HG02885 (cell line): Measurements from ENCODE around the gene MTMR11.
"Not testable (repeated sequence)": the region's sequence is repeated elsewhere in the genome, so short reads cannot be mapped to it uniquely, and the experiment has no call there.

Experiments
- ATAC-seq: cut with Tn5 transposase; IDR thresholded peaks from one replicate; pipeline ENCODE4 v1.9.1; 2021; ENCODE audit warnings: mild to moderate bottlenecking; ENCODE audit not compliant: unreplicated experiment, poor library complexity

MTMR11 gene

GRCh38 chr1:149936170-149936991 is at the start of gene MTMR11:
Gene MTMR11, minus strand, starts transcription at chr1:149936879. Its CDS starts 232 bp downstream, at chr1:149936647.
- ATAC-seq, result no peak

GRCh38 chr1:149979972-149980540 is 43.4 kb upstream of the MTMR11 start:
- ATAC-seq, result no peak

DNA sequence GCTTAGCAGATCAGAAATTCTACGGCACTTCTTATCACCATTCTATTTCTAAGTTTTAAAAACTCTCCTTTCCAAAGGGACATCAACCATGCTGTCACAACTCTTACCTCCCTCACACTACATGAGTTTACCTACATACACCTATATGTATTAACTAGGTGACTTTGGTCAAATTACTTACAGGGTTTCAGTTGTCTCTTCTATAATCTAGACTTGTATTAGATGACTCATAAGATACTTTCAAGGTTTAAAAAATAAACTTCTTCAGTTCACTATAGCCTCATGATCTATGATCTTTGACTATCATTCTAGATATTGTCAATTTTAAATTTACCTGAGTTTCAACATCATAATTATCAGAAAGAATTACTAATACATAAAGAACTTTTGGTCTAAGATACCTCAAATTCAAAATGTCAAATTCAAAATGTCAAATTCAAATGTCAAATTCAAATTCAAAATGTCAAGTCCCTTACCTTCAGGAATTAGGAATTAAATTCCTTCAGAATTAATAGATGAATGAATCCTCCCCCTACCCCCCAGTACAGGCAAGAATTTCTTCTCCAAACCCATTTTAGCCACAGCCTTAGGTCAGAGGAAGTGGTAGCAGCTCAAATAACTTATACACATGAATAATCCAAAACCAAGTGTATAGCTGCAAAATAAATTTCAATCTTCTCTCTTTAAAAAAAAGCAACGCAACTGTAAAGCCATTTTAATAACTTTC is 42.7 kb upstream of the MTMR11 start:
- ATAC-seq, result no peak

DNA sequence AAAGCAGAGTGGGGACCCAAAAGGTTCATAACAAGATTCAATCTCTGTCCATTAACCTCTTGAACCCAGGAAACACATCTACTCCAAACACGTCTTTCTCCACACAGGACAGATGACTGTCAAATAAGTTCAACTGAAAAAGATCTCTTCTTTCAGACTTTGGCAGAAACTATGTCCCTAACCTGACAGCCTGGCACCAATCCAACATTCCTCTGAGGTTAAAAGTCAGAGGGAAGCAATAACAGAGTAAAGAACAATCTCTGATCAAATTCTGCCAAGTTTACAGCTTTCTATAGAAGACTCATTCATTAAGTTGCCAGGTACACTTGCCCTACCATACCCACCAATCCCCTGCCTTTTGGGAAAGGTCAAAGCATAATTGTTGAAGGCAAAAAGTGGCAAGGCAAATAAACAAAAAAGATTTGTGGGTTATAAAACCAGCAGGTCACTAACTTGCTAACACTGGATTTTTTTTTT is 41.9 kb upstream of the MTMR11 start:
- no peak for ATAC-seq

DNA sequence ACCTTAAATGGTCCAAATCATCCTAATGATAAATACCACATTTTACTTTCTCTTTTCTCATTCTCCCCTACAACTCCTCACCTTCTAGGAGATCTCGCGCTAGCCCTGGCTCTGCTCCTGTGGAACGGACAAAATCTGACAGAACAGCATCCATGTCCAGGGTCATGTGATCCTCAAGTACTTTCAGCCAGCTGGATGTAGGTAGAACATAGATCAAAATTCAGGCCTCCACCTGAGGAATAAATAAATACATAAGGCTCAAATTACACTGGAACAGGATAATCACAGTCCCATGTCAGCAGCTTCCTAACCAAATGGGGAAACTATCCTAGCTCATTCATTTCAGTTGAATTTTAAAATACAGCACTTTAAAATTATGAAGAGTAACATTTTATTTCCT is 40.7 kb upstream of the MTMR11 start:
- ATAC-seq, result no peak

GRCh38 chr1:149972547-149972946 is 35.9 kb upstream of the MTMR11 start:
- ATAC-seq, result no peak

GRCh38 chr1:149967646-149968045 is 31.0 kb upstream of the MTMR11 start:
- ATAC-seq, result no peak

- no peak for ATAC-seq
Measured at GRCh38 chr1:149967041-149967440, 30.4 kb upstream of the MTMR11 start.

GRCh38 chr1:149966405-149966804 is 29.7 kb upstream of the MTMR11 start:
- no peak for ATAC-seq

DNA sequence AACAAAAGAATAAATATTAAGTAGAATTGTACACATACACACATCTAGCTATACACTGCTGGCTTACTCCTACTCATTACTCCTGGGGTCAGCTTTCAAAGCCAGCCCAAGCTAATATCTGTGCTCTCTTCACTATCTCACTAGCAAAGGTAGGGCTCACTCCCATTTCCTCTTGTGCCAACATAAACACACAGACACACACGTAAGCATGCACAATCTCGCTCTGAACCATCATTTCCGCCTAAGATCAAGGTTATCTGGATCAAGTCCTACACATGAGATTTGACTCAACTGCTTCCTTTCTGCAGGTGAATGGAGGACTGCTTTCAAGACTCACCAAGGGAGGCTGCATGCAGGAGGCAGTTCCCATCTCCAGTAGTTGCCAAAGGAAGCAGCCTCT is 28.8 kb upstream of the MTMR11 start:
- no peak for ATAC-seq

DNA sequence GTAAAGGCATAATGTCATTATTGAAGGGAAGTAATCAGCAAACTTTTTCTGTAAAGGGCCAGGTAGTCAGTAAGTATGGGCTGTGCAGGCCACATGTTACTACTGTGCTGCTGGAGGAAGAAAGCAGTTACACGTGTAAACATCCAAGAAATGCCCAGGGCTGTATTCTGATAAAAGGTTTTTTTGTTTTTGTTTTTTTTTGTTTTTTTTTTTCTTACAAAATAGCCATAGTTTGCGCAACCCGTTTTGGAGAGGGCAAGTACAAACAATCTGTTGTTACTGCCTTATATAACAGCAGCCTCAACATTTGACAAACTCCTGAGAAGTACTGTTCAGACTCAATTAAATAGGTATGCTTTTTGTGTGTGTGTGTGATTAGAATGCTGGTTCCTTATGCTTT is 26.7 kb upstream of the MTMR11 start:
- no peak for ATAC-seq

- no peak for ATAC-seq
Measured at GRCh38 chr1:149962736-149963135, 26.1 kb upstream of the MTMR11 start.

DNA sequence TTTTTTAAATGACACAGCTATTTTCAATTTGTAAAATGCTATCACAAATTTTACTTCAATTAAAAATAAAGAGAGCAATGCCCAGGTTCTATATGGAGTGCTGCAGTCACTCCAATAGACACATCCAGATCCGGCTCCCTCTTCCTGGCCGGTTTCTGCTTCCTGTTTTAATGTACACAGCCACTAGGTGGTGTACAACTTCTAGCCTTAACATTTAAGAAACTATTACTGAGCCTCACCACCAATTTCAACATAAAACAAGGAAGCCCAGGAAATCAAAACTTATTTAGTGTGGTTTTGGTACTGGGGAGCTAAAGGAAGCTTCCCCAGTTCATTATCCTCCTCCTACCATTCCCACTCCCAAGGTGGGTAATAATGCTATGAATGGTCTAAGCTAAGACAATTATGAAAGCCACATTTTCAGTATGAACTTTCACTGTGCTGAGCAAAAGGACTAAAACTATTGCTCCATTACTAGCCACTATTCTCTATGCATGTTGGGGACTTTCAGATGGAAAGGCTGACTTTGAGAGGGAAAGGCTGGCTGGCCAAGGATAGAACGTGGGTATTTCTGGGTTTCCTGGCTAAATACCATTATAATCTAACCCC is 25.5 kb upstream of the MTMR11 start:
- no peak for ATAC-seq

GRCh38 chr1:149957548-149957947 is 20.9 kb upstream of the MTMR11 start:
- not testable (repeated sequence) for ATAC-seq

- no peak for ATAC-seq
Measured at GRCh38 chr1:149949911-149950310, 13.2 kb upstream of the MTMR11 start.

- ATAC-seq, result no peak
Measured at GRCh38 chr1:149945206-149945605, 8.5 kb upstream of the MTMR11 start.

GRCh38 chr1:149942885-149943284 is 6.2 kb upstream of the MTMR11 start:
- no peak for ATAC-seq

- no peak for ATAC-seq
Measured at GRCh38 chr1:149942207-149942606, 5.5 kb upstream of the MTMR11 start.

DNA sequence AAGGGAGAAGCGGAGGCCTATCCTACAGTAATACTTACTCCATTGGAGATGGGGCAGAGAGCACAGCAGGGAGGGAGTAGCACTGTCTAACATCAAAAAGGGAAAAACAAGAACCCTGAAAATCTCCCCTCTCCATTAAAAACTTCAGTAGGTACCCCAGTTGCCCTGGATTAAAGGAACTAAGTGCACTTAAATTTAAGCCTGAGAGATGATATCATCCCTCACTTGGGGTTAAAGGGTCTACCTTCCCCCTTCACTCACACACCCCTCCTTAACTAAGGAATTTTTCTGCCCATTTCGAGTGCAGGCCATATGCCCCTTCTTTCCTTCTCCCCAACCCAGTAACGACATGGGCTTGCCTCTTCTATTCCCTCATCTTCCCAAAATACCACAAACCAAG is 3.7 kb upstream of the MTMR11 start:
- no peak for ATAC-seq

GRCh38 chr1:149938668-149939003 is 2.0 kb upstream of the MTMR11 start:
- ATAC-seq, result not testable (repeated sequence)

GRCh38 chr1:149937759-149938158 is 1.1 kb upstream of the MTMR11 start:
- no peak for ATAC-seq
